GM23338 (cell line): Measurements from ENCODE around the gene CD48. TPM values are rescaled to one million over a fixed set of nuclear protein-coding genes. Genes with fewer than 3 reads are reported as not detected.

Source experiments
- ATAC-seq: fragments of 200-7000 bp; cut with Tn5 transposase; 3 replicates; pipeline ENCODE4 v1.9.1; 2020
- DNase-seq: peaks from one replicate; pipeline ENCODE4 v3.0.0-alpha.2; 2015; ENCODE audit warnings: low spot score
- H2AFZ ChIP-seq: fragments of 200-600 bp; sonication (generic); 2 replicates; pipeline ENCODE4 v1.8.0; 2016; ENCODE audit warnings: antibody characterized with exemption, mild to moderate bottlenecking, moderate library complexity
- H3F3A ChIP-seq: fragments of 200-600 bp; sonication (generic); replicated peaks from 2 replicates; pipeline ENCODE4 v1.8.0; 2017; ENCODE audit warnings: antibody characterized with exemption, mixed run types, low read depth
- H3K27ac ChIP-seq: fragments of 200-600 bp; sonication (generic); 2 replicates; pipeline ENCODE4 v1.6.1; 2016; ENCODE audit warnings: low read depth
- H3K27me3 ChIP-seq: fragments of 200-600 bp; sonication (generic); 2 replicates; pipeline ENCODE4 v1.8.0; 2016; ENCODE audit warnings: mild to moderate bottlenecking, mixed run types, moderate library complexity; ENCODE audit not compliant: insufficient read depth
- H3K36me3 ChIP-seq: fragments of 200-600 bp; sonication (generic); 2 replicates; pipeline ENCODE4 v1.8.0; 2016; ENCODE audit warnings: mild to moderate bottlenecking; ENCODE audit not compliant: insufficient read depth
- H3K4me1 ChIP-seq: fragments of 200-600 bp; sonication (generic); 2 replicates; pipeline ENCODE4 v1.8.0; 2016; ENCODE audit warnings: mild to moderate bottlenecking, moderate library complexity; ENCODE audit not compliant: insufficient read depth
- H3K4me2 ChIP-seq: fragments of 200-600 bp; sonication (generic); 2 replicates; pipeline ENCODE4 v1.7.1; 2017; ENCODE audit warnings: mixed run types
- H3K4me3 ChIP-seq: fragments of 200-600 bp; sonication (generic); 2 replicates; pipeline ENCODE4 v1.6.1; 2016; ENCODE audit warnings: mixed run types
- H3K79me2 ChIP-seq: fragments of 200-600 bp; sonication (generic); replicated peaks from 2 replicates; pipeline ENCODE4 v1.8.0; 2017; ENCODE audit warnings: mild to moderate bottlenecking; ENCODE audit not compliant: insufficient read depth
- H3K9me2 ChIP-seq: fragments of 200-600 bp; sonication (generic); 2 replicates; pipeline ENCODE4 v1.8.0; 2017; ENCODE audit not compliant: insufficient read depth
- H4K20me1 ChIP-seq: fragments of 200-600 bp; sonication (generic); replicated peaks from 2 replicates; pipeline ENCODE4 v1.8.0; 2017; ENCODE audit warnings: mild to moderate bottlenecking; ENCODE audit not compliant: insufficient read depth
- H3K27ac Mint-ChIP-seq: 2 replicates; pipeline ENCODE4 v1.8.0; 2020; ENCODE audit warnings: inconsistent platforms, mild to moderate bottlenecking, moderate library complexity, mixed read lengths
- H3K27me3 Mint-ChIP-seq: 3 replicates; pipeline ENCODE4 v1.8.0; 2022; ENCODE audit warnings: low read depth, mild to moderate bottlenecking, moderate library complexity, mixed read lengths, inconsistent platforms; ENCODE audit not compliant: insufficient read depth, poor library complexity
- H3K36me3 Mint-ChIP-seq: 3 replicates; pipeline ENCODE4 v1.8.0; 2021; ENCODE audit warnings: low read depth, mild to moderate bottlenecking, inconsistent platforms, moderate library complexity, mixed read lengths
- H3K4me1 Mint-ChIP-seq: 3 replicates; pipeline ENCODE4 v1.8.0; 2020; ENCODE audit warnings: mild to moderate bottlenecking, inconsistent platforms, mixed read lengths
- H3K4me3 Mint-ChIP-seq: 3 replicates; pipeline ENCODE4 v1.8.0; 2021; ENCODE audit warnings: moderate library complexity, mild to moderate bottlenecking, inconsistent platforms, mixed read lengths
- H3K9me3 Mint-ChIP-seq: 3 replicates; pipeline ENCODE4 v1.8.0; 2020; ENCODE audit warnings: moderate library complexity, mild to moderate bottlenecking, inconsistent platforms, mixed read lengths
- CREB1 ChIP-seq: fragments of 250-450 bp; sonication (Bioruptor Pico); IDR thresholded peaks from 2 replicates; pipeline ENCODE4 v1.5.0; 2020; ENCODE audit warnings: low read depth, mild to moderate bottlenecking, moderate library complexity
- EZH2 ChIP-seq: fragments of 200-600 bp; sonication (generic); IDR thresholded peaks from one replicate; pipeline ENCODE4 v1.8.0; 2017; ENCODE audit warnings: antibody characterized with exemption, mild to moderate bottlenecking, low read depth; ENCODE audit not compliant: unreplicated experiment
- EZH2phosphoT487 ChIP-seq: fragments of 200-600 bp; sonication (generic); IDR thresholded peaks from one replicate; pipeline ENCODE4 v1.8.1; 2018; ENCODE audit warnings: antibody characterized with exemption; ENCODE audit not compliant: unreplicated experiment
- JUNB ChIP-seq: IDR thresholded peaks from one replicate; pipeline ENCODE4 v1.6.1; 2016; ENCODE audit warnings: antibody characterized with exemption; ENCODE audit not compliant: unreplicated experiment
- NANOG ChIP-seq: IDR thresholded peaks from 2 replicates; pipeline ENCODE4 v1.6.1; 2016; ENCODE audit warnings: antibody characterized with exemption, borderline replicate concordance
- POLR2AphosphoS5 ChIP-seq: IDR thresholded peaks from 2 replicates; pipeline ENCODE4 v1.6.1; 2016; ENCODE audit warnings: antibody characterized with exemption, low read depth
- STAT1 ChIP-seq: IDR thresholded peaks from one replicate; pipeline ENCODE4 v1.6.1; 2016; ENCODE audit warnings: antibody characterized with exemption; ENCODE audit not compliant: unreplicated experiment
- ZNF114 ChIP-seq: fragments of 250-450 bp; sonication (Bioruptor Pico); IDR thresholded peaks from 2 replicates; pipeline ENCODE4 v1.5.0; 2020; ENCODE audit warnings: mild to moderate bottlenecking, moderate library complexity
- ZNF331 ChIP-seq: fragments of 250-450 bp; sonication (Bioruptor Pico); IDR thresholded peaks from 2 replicates; pipeline ENCODE4 v1.5.0; 2020; ENCODE audit warnings: low read depth, mild to moderate bottlenecking, moderate library complexity
- polyA plus RNA-seq: library from polyadenylated mRNA; unstranded; fragments of >200 nt; fragmentation: Nextera tagmentation; extraction: Ambion mirVana; gene quantifications from 2 replicates; pipeline ENCODE4 v1.2.1, GENCODE V29; 2016
- total RNA-seq: library from RNA; depleted of rRNA; stranded (reverse); fragments of >200 nt; shearing (Covaris generic); gene quantifications from 2 replicates; pipeline ENCODE4 v1.2.3, GENCODE V29; 2014
- TF ChIP-seq, protein P1 (sequence below): fragments of 250-450 bp; sonication (Bioruptor Pico); IDR thresholded peaks from 2 replicates; pipeline ENCODE4 v1.5.0; 2020; ENCODE audit warnings: mild to moderate bottlenecking, moderate library complexity
- TF ChIP-seq, protein P2 (sequence below), 2 experiments: fragments of 200-600 bp in 1 of 2; sonication (generic) in 1 of 2; conservative IDR thresholded peaks; 2 replicates each; pipeline versions ENCODE4 v1.5.1 to v1.6.1; 2016 to 2017; ENCODE audit warnings: antibody characterized with exemption in 2 of 2, low read depth in 2 of 2, mild to moderate bottlenecking in 2 of 2, moderate library complexity in 1 of 2
- TF ChIP-seq, protein P3 (sequence below): IDR thresholded peaks from 2 replicates; pipeline ENCODE4 v1.6.1; 2016; ENCODE audit warnings: antibody characterized with exemption
- TF ChIP-seq, protein P4 (sequence below): IDR thresholded peaks from one replicate; pipeline ENCODE4 v1.6.1; 2018; ENCODE audit warnings: antibody characterized with exemption; ENCODE audit not compliant: unreplicated experiment

The CD48 gene
- total and polyA plus RNA-seq, 2 experiments from 2014 or later = 0.34 to 0.45 TPM

DNA sequence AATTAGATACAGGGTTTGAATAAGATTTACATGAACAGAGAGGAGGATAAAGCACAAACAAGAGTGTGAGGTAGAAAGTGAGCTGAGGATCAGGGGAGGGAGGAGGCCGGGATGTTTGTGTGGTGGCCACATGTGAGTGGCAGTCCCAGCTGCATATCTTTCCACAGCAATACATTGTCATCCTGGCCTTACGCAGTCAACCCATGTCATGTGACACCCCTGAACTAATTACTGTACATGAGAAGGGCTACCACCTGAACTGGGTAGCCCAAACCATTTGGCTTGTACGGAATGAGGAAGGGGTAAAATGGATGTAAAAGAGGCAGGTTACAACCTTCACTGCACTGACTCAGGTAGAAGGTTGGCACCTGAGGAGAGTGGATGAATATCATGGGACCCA, 31.6 kb upstream of the CD48 start:
- Mint-ChIP-seq H3K4me1 (peaks cover 23% of the 10 kb centered on the region), H3K27me3 (no peaks in the 10 kb centered on the region), H3K9me3 (no peaks in the 10 kb centered on the region), H3K36me3 (no peaks in the 10 kb centered on the region), H3K27ac (no peak overlapping the region), H3K4me3 (no peak overlapping the region)
- no peak overlapping the region for H3K4me3 ChIP-seq
- no peak overlapping the region for H3K4me2 ChIP-seq
- H3F3A ChIP-seq = 0 out of 2 replicates have a peak, but pooled peaks cover 3% of the 10 kb centered on the region
- no peaks in the 10 kb centered on the region for H4K20me1 ChIP-seq
- H3K79me2 ChIP-seq = no peaks in the 10 kb centered on the region
- ATAC-seq = no peak
- H3K4me1 ChIP-seq = peaks cover 10% of the 10 kb centered on the region
- peaks cover 8% of the 10 kb centered on the region for H3K9me2 ChIP-seq
- H3K27me3 ChIP-seq = no peaks in the 10 kb centered on the region
- TF ChIP-seq CREB1 (no peak), ZNF331 (CRISPR knock-in tag) (no peak), NANOG (no peak), JUNB (no peak), STAT1 (no peak), EZH2 (no peak), POLR2AphosphoS5 (no peak), EZH2phosphoT487 (no peak), ZNF114 (CRISPR knock-in tag) (no peak)
- TF ChIP-seq, protein P1, sequence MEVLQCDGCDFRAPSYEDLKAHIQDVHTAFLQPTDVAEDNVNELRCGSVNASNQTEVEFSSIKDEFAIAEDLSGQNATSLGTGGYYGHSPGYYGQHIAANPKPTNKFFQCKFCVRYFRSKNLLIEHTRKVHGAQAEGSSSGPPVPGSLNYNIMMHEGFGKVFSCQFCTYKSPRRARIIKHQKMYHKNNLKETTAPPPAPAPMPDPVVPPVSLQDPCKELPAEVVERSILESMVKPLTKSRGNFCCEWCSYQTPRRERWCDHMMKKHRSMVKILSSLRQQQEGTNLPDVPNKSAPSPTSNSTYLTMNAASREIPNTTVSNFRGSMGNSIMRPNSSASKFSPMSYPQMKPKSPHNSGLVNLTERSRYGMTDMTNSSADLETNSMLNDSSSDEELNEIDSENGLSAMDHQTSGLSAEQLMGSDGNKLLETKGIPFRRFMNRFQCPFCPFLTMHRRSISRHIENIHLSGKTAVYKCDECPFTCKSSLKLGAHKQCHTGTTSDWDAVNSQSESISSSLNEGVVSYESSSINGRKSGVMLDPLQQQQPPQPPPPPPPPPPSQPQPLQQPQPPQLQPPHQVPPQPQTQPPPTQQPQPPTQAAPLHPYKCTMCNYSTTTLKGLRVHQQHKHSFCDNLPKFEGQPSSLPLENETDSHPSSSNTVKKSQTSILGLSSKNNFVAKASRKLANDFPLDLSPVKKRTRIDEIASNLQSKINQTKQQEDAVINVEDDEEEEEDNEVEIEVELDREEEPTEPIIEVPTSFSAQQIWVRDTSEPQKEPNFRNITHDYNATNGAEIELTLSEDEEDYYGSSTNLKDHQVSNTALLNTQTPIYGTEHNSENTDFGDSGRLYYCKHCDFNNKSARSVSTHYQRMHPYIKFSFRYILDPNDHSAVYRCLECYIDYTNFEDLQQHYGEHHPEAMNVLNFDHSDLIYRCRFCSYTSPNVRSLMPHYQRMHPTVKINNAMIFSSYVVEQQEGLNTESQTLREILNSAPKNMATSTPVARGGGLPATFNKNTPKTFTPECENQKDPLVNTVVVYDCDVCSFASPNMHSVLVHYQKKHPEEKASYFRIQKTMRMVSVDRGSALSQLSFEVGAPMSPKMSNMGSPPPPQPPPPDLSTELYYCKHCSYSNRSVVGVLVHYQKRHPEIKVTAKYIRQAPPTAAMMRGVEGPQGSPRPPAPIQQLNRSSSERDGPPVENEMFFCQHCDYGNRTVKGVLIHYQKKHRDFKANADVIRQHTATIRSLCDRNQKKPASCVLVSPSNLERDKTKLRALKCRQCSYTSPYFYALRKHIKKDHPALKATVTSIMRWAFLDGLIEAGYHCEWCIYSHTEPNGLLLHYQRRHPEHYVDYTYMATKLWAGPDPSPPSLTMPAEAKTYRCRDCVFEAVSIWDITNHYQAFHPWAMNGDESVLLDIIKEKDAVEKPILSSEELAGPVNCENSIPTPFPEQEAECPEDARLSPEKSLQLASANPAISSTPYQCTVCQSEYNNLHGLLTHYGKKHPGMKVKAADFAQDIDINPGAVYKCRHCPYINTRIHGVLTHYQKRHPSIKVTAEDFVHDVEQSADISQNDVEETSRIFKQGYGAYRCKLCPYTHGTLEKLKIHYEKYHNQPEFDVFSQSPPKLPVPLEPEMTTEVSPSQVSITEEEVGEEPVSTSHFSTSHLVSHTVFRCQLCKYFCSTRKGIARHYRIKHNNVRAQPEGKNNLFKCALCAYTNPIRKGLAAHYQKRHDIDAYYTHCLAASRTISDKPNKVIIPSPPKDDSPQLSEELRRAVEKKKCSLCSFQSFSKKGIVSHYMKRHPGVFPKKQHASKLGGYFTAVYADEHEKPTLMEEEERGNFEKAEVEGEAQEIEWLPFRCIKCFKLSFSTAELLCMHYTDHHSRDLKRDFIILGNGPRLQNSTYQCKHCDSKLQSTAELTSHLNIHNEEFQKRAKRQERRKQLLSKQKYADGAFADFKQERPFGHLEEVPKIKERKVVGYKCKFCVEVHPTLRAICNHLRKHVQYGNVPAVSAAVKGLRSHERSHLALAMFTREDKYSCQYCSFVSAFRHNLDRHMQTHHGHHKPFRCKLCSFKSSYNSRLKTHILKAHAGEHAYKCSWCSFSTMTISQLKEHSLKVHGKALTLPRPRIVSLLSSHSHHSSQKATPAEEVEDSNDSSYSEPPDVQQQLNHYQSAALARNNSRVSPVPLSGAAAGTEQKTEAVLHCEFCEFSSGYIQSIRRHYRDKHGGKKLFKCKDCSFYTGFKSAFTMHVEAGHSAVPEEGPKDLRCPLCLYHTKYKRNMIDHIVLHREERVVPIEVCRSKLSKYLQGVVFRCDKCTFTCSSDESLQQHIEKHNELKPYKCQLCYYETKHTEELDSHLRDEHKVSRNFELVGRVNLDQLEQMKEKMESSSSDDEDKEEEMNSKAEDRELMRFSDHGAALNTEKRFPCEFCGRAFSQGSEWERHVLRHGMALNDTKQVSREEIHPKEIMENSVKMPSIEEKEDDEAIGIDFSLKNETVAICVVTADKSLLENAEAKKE (CRISPR knock-in tag) = no peak
- TF ChIP-seq, protein P2, sequence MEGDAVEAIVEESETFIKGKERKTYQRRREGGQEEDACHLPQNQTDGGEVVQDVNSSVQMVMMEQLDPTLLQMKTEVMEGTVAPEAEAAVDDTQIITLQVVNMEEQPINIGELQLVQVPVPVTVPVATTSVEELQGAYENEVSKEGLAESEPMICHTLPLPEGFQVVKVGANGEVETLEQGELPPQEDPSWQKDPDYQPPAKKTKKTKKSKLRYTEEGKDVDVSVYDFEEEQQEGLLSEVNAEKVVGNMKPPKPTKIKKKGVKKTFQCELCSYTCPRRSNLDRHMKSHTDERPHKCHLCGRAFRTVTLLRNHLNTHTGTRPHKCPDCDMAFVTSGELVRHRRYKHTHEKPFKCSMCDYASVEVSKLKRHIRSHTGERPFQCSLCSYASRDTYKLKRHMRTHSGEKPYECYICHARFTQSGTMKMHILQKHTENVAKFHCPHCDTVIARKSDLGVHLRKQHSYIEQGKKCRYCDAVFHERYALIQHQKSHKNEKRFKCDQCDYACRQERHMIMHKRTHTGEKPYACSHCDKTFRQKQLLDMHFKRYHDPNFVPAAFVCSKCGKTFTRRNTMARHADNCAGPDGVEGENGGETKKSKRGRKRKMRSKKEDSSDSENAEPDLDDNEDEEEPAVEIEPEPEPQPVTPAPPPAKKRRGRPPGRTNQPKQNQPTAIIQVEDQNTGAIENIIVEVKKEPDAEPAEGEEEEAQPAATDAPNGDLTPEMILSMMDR (conservative IDR thresholded peaks at IDR 0.05; ENCODE audit: low read depth in 2 of 2) = no peak
- TF ChIP-seq, protein P3, sequence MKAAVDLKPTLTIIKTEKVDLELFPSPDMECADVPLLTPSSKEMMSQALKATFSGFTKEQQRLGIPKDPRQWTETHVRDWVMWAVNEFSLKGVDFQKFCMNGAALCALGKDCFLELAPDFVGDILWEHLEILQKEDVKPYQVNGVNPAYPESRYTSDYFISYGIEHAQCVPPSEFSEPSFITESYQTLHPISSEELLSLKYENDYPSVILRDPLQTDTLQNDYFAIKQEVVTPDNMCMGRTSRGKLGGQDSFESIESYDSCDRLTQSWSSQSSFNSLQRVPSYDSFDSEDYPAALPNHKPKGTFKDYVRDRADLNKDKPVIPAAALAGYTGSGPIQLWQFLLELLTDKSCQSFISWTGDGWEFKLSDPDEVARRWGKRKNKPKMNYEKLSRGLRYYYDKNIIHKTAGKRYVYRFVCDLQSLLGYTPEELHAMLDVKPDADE = no peak
- TF ChIP-seq, protein P4, sequence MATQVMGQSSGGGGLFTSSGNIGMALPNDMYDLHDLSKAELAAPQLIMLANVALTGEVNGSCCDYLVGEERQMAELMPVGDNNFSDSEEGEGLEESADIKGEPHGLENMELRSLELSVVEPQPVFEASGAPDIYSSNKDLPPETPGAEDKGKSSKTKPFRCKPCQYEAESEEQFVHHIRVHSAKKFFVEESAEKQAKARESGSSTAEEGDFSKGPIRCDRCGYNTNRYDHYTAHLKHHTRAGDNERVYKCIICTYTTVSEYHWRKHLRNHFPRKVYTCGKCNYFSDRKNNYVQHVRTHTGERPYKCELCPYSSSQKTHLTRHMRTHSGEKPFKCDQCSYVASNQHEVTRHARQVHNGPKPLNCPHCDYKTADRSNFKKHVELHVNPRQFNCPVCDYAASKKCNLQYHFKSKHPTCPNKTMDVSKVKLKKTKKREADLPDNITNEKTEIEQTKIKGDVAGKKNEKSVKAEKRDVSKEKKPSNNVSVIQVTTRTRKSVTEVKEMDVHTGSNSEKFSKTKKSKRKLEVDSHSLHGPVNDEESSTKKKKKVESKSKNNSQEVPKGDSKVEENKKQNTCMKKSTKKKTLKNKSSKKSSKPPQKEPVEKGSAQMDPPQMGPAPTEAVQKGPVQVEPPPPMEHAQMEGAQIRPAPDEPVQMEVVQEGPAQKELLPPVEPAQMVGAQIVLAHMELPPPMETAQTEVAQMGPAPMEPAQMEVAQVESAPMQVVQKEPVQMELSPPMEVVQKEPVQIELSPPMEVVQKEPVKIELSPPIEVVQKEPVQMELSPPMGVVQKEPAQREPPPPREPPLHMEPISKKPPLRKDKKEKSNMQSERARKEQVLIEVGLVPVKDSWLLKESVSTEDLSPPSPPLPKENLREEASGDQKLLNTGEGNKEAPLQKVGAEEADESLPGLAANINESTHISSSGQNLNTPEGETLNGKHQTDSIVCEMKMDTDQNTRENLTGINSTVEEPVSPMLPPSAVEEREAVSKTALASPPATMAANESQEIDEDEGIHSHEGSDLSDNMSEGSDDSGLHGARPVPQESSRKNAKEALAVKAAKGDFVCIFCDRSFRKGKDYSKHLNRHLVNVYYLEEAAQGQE = no peak
- no peak overlapping the region for H3K27ac ChIP-seq
- H3K36me3 ChIP-seq = no peaks in the 10 kb centered on the region
- no peak for DNase-seq
- H2AFZ ChIP-seq = no peak overlapping the region
